DMS79 treated with DMSO at 0.1 percent for 48 hours (cell line): ENCODE measurements around the gene ARSG.
"Not testable (repeated sequence)": the region's sequence is repeated elsewhere in the genome, so short reads cannot be mapped to it uniquely, and the experiment has no call there.

Source experiments
- DNase-seq: peaks from one replicate; lab custom pipeline; 2025; lab: John Stamatoyannopoulos, UW

ARSG gene

DNA sequence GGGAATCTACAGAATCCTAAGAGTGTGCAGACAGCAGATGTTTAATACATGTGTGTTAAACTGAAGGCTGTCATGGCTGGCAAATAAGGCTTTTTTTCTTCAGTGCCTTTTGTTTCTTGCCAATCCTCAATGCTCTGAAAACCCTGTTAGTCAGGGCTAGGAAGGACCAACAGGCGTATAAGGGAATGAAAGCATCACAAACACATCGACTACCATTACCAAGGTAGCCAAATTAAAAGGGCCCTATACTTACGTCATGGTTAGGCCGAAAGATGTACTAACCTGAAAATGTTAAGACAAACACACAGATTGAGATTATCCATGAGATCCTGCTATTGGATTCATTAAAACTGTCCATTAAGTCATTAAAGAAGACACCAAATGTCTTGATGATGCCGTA lies 13.5 kb upstream of the ARSG start:
- no peak for DNase-seq

DNA sequence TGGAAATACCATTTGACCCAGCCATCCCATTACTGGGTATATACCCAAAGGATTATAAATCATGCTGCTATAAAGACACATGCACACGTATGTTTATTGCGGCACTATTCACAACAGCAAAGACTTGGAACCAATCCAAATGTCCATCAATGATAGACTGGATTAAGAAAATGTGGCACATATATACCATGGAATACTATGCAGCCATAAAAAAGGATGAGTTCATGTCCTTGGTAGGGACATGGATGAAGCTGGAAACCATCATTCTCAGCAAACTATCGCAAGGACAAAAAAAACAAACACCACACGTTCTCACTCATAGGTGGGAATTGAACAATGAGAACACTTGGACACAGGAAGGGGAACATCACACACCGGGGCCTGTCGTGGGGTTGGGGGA lies 9.3 kb upstream of the ARSG start:
- not testable (repeated sequence) for DNase-seq

DNA sequence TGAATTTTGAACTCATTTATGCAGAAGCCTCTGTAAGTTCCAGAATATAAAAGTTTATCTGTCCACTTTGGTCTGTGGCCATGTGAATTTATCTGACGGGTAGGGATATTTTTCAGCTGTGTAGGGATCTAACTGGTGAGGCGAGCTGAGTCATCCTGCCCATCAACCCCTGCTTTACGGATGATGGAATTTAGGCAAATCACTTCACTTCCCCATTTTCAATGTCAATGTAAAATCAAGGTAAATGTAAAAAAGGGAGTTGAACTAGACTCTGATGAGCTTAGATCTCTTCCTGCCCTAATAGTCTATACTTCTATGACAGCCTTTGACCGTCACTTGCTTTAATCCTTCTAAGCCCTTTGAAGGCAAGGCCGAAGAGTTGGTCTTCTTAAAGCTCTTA lies 2.9 kb upstream of the ARSG start:
- no peak for DNase-seq

DNA sequence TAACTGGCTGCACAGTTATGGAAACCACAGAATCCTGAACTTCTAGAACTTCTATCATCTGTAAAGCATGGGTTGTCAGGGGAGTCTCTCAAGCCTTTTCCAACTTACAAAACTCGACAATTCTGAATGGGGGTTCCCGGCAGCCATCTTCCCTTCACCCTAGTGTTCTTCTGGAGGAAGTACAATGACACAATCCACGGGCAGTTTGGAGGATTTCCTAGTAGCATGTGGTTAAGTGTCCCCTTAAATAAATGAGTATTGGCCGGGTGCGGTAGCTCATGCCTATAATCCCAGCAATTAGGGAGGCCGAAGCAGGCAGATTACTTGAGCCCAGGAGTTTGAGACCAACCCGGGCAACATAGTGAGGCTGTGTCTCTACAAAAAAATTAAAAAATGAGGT lies 2.5 kb upstream of the ARSG start:
- no peak for DNase-seq

DNA sequence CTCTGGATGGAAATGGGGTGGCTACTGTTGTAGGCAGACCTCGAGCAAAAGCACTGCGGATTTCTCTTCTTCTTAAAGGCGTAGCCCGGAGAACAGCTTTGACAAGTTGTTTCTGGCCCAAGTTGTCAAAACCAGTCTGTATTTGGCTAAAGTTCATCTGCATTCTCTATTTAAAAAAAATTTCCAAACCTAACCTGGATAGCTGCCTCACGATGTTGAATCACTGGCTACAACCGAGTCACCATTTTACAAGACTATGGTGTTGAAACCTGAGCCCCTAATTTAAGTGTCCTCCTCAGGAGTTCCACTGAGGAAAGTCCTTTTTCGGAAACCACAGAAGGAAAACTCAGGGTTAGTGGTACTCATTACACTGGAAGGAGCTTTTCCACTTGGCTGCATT lies 1.8 kb upstream of the ARSG start:
- DNase-seq, result no peak

DNA sequence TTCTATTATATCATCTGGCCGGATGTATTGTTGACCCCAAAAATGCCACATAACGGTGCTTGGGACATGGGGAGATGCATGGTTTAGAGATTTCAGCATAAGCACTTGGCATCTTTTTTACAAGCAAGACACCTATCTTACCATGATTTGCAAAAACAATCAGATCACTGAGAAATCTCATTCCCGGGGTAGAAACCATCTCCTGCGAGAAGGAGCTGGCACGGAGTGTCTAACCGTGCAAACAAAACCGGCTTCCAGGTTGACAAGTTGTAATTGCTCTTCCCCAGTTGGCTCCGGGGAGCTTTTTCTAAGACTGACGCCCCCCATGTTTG lies 1.4 kb upstream of the ARSG start:
- DNase-seq, result no peak

DNA sequence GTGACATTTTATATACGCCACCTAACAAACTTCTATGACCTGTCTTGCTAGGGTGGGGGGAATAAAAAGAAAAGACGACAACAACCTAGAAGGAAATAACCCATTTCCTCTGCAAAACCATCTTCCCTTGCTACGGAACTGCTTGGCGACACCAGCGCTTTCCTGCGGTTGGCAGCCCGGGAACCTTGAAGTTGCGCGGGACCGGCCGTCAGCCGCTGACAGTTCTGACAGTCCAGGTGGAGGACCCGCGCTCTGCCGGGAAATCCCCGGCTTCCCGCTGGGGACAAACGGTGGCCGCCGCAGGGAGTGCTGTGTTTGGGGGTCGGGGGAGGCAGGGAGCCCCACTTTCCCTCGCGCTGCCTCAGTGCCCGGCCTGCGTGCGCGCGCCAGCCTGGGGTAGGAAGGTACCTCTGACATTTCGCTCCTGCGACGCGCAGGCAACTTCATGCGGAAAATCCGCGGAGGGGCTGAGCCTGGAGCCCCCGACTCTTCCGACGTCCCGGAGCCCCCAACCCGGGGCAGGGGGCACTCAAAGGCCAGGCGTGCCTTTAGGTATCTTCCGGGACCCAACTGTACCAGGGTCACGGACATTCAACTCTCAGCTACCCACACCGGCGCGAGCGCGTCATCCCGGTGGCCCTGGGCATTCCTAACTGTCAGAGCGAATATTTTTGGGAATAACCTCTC lies 884 bp upstream of the ARSG start:
- DNase-seq, result no peak

DNA sequence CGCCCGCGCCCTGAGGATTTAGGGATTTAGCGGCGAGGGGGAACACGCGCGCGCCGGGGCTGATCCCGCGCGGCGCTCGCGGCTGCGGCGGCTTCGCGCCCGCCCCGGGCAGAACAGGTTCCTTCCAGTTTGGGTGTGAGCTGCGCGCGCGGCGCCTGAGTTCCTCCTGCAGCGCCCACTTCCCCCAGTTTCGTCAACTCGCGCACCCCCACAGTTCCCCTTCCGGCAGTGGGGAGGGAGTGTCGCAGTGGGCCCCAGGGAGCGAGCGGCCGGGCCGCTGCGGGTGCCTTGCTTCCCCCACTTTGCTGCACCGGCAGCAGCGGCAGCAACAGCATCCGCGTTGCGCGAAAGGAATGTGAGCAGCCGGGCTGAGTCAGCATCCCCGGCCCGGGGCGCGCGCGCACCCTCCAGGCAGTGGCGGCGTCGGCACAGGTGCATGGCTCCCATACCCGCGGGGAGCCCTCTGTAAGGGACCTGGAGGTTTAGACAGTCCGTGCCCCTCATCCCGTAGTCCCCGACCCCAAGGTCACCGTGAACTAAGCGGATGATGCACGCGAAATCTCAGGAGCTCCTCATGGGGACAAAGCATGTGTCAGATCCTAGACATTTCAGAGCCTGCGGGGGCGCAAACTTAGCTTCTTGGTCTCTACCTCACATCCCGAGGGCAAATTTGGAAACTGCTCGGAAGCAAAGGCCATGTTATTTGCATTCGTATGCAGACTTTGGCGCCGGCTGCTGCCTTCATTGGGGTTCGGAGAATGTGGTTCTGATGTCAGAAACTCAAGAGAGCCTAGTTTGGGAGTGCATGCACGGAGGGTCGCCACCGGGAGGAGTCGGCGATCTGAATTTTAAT lies 767 bp downstream of the ARSG start:
- no peak for DNase-seq

DNA sequence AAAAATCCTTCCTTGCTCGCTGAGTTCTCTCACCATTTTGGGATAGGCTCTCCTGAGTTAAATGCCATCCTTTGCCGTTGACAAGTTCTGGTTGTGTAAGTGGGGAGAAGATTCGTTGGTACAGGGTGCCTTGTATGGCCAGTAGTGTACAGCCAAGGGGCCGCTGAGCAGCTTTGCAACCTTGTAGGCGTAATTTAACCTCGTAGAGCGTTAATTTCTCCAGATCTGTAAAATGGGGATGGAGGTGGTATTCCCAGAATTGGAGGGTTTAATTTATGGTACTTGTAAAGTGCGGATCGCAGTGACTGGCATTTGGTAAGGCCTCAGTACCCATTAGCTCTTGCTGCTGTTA lies 1.4 kb downstream of the ARSG start:
- DNase-seq, result no peak

DNA sequence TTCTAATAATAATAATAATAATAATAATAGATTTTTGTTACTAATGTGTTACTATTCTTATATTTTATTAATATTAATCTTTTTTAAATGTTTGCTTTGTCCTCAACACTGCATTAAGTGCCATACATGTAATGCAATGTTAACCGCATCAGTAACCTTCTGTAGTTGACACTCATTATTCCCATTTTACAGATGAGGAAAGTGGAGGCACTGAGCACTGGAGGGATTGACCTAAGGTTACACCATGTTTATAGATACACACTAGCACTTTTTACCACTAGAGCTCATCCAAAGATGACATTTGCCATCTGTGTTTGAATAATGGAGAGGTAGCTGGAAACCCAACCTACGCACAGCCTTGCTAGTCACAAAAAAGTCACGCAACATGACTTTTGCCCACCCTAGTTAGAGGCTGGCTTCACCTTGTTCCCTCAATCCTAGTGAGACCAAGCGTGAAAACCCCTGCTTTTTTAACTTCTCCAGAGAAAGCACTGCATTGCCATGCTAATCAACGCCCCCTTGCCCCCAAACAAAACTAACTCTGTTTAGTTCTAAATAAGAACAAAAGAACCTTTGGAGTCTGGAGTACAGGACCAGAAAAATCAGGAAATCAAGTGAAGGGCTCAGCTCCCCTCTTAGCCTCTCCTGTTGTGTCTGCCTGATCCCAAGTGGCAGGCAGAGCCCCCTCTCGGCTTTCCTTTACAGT lies 2.3 kb downstream of the ARSG start:
- no peak for DNase-seq

DNA sequence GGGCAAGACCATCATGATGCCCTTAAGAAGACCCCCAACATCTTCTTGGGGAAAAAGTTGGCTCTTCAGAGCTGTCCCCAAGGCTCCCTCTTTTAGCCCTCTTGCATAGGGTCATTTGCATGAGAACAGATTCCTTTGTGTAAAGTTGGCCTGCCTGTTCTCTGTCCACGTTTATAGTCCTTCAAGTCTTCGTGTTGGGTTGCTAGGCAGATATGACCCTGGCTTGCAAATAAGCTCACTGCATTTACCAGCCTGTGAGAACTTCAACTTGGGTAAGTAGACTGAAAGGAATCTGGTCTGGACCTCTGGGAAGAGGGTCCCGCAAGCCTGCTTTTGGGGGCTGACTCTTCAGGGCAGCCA lies 2.9 kb downstream of the ARSG start:
- no peak for DNase-seq

DNA sequence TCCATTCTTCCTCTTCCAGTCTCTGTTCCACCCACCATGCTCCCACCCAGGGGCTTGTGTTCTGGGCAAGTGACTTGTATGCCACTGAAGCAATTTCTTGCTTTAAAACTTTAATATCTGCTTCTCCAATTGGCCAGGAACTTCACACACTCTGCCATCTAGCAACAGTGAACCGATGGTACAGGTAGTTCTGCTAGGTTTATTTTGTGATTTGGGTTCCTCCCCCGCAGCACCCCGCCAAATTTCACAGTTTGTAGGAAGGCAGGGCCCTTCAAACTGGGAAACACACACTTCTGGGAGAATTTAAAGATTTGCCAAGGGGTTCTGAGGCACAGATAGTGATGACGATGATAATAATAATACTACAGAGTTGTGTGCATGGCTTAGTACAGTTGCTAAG lies 3.3 kb downstream of the ARSG start:
- DNase-seq, result no peak

DNA sequence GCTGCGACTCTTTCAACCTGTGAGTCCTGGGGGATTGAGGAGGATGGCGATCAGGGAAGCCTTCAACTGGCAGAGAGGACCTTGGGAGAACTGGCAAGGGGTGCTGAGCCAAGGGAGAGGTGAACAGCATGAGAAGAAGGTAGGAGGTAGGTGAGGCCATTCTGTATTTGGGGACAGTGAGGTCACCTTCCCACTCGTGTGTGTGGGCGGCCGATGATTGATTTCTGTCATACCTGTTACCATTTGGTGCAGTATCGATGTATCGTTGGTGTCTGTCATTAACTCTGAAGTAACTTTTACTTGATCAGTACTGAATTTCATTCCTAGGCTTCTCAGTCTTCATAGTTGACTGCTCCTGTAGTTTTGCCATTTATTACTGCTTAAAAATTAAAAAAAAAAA lies 3.8 kb downstream of the ARSG start:
- DNase-seq, result no peak

DNA sequence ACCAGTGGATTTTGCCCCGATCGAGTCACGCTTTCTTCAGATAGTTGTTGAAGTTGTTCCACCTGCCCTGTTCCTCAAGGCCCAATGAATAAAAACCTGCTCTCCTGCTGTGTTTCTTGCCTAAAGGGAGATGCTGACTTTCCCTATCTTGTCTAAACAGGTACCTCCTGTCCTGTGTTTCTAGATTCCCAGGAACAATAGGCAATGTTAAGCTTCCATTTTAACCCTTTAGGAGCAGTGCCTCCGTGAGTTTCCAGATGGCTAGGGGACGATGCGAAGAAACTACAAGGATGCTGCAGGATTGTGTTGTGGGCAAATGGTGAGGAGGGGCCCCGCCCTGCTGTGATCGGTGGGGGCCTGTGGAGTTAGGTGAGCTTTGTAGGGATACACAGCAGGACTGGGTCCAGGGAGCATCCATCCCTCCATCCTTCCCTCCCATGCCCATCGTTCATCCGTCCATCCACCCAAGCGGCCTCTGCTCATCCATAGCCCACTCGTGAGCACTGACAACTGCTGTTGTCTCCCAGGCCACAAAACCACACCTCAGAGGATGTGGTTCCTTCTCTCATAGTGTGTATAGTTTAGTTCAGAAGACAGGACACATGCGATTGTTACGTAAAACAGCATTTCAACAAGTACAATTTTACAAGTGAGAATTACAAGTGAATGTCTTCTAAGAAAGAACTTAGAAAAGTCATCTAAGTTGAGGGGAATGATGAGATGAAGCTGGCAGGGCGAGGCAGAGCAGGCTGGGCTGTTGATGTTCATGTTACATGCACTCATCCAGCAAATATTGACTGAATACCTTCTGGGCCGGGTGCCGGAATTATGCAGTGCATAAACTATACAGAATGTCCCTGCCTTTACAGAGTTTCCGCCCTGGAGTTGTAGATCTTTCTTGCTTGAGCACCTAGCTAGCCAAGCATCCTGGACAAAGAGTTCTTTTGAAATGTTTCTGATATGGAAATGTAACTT lies 5.2 kb downstream of the ARSG start:
- no peak for DNase-seq

DNA sequence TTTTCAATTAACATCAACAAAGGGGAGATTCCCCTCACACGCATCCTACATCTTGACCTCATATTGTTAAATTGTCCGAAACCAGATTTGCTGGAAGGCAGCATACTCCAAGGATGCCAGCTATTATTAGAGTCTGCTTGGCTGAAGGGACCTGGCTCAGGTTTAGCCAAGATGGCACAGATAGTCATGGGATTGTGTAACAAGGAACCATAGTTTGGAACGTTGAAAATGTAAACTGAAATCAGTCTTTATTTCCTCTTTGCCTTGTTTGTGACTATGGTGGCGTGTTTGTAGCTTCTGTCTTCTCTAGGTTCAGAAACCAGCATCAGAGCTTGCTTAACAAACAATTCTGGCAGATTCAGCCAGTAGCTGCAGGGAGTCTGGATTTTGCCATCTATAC lies 5.9 kb downstream of the ARSG start:
- no peak for DNase-seq

DNA sequence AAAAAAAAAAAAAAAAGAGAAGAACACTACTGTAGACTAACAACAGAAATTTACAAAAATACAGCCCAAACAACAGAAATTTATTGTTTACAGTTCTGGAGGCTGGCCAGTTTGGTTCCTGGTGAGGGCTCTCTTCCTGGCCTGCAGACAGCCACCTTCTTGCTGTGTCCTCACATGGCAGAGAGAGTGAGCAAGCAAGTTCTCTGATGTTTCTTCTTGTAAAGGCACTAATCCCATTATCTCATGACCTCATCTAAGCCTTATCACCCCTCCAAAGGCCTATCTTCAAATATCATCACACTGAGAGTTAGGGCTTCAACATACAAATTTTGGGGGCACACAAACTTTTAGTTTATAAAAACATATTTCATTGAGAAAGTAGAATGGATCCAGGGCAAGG lies 7.3 kb downstream of the ARSG start:
- no peak for DNase-seq

DNA sequence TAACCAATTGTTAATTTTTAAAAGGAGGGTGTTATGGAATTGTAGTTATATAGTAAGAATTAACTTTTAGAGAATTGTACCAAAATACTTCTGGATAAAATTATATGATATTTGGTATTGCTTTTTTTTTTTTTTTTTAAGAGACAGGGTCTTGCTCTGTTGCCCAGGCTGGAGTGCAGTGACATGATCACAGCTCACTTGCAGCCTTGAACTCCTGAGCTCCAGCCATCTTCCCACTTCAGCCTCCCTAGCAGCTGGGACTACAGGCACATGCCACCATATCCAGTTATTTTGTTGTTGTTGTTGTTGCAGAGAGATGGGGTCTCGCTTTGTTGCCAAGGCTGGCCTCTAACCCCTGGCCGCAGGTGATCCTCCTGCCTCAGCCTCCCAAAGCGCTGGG lies 8.5 kb downstream of the ARSG start:
- DNase-seq, result no peak

DNA sequence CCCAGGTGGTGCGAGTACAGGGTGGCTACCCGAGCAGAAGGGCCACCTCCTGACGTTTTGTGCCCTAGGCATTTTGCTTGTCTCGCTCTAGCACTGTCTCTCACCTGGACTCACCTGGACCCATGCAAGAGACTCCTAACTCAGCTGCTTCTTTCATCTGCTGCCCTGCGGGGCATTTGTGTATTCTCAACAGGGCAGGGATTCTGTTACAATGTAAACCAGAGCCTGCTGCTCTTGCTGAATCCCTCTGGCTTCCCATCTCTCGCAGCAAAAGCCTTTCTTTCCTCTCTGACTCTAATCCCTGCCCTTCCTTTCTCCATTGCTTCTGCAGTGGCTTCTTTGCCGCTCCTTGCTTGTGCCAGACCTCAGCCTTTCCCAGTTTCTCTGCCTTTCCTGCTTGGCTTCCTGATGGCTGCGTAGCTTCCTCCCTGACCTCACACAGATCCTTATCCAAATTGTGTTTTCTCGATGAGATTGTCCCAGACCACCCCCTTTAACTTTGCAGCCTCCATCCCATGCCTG lies 10.2 kb downstream of the ARSG start:
- DNase-seq, result no peak

DNA sequence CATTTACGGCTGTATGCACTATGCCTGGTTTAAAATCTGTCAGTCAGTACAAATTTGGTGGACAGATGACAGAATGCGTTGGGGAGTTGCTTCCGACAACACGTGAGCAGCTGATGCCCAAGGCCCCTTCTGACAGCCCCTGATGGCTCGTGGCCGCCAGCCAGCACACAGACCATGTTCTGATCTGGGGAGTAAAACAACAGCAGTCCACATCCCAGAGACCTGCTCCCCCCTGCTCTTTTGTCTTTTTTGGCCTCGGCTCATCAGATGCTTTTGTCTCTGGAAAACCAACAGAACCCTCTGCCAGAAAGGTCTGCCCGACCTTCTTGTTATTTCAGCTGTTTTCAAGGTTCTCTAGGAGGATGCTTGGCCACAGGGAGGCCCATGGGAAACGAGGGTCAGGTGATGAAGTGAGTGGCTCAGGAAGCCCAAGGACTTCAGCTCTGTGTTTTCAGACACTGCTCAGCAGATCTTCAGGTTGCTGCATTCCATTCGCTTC lies 10.8 kb downstream of the ARSG start:
- DNase-seq, result no peak

DNA sequence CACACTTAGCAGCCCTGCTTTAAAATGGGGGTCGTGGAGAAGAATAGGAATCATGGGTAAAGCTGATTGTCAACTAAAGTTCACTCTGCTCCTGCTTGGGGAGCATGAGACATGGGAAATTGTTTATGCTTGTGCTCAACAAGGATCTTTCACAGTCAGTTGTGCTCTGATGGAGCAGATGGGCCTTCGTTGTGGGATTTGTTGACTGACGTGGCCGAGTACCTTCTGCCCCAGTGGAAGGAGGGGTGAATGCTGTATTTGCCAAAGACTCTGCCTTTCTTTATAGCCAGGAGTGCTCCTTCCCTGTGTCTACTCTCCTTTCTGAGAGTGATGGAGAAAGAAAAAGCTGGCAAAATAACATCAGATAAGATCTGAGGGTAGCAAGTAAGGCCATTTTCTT lies 11.4 kb downstream of the ARSG start:
- no peak for DNase-seq

DNA sequence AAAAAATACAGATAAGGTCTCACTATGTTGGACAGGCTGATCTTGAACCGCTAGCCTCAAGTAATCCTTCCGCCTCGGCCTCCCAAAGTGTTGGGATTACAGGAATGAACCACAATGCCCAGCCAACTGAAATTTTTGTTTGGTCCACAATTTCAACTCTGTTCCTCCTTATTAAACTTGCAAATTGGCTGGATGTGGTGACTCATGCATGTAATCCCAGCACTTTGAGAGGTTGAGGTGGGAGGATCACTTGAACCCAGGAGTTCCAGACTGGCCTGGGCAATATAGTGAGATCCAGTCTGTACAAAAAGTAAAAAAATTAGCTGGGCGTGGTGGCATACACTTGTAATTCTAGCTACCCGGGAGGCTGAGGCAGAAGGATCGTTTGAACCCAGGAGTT lies 13.4 kb downstream of the ARSG start:
- no peak for DNase-seq

DNA sequence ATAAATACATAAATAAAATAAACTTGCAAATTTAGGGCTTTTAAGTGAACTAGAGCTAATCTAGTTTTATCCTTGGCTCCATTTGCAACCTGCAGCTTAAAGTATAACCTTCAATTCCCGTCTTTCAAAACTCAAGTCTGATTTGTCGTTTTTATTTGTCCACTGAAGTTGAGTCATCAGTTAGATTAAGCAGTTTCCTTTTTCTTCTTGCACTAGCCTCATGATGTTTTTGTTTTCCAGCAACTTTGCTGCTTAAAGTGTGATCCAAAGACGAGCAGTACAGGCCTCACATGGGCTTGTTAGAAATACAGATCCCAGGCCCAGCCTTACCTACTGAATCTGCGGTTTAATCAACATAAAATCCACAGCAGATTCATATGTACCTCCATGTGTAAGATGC lies 13.8 kb downstream of the ARSG start:
- DNase-seq, result no peak
